ENCODE data around the gene SH3TC2.

The SH3TC2 gene

GRCh38 chr5:149027636-149028035 is 35.2 kb downstream of the SH3TC2 start:
- DNase-seq, result no peak

GRCh38 chr5:149024943-149025342 is 37.9 kb downstream of the SH3TC2 start:
- DNase-seq, result no peak

GRCh38 chr5:149024477-149024876 is 38.4 kb downstream of the SH3TC2 start:
- DNase-seq, result peak; percentile 57

GRCh38 chr5:149022200-149022599 is 40.7 kb downstream of the SH3TC2 start:
- DNase-seq, result no peak

DNA sequence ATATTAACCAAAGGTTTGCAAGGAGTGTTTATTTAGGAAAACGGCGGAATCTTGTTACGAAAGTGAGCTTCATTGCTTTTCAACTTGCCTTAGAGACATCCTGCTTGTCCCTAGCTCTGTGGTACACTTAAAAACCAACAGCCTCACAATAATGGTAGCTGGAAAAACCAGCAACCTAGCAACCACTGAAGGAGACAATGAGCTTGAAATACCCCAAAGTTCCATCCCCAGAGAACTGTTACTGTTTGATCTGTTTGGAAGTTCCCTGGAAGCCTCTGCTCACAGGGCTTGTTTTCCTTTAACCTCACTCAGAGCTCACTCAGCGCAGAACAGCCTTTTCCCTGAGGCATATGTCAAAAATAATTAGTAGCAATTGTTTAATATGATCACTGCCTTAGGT is 43.2 kb downstream of the SH3TC2 start:
- no peak for DNase-seq

GRCh38 chr5:149018909-149019443 is 43.9 kb downstream of the SH3TC2 start:
- DNase-seq, result peak; percentile 93

GRCh38 chr5:149017636-149018035 is 45.2 kb downstream of the SH3TC2 start:
- DNase-seq, result no peak

DNA sequence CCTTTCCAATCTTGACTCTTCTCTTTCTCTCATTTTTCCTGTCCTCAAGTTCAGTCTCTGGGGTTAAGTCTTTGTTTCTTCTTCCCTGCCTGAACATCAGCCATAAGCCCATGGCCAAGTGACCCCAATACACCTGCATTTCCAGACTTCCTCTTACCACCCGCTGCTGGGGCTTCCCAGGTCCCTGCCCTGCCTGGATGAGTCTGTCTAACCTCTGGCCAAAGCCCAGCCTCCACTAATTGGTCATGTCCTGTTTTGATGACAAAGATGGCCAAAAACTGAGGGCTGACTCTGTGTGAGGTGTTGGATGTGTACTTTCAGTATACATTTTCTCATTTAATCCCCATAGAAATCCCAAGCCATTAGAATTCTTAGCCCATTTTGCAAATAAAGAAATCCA is 47.3 kb downstream of the SH3TC2 start:
- no peak for DNase-seq

DNA sequence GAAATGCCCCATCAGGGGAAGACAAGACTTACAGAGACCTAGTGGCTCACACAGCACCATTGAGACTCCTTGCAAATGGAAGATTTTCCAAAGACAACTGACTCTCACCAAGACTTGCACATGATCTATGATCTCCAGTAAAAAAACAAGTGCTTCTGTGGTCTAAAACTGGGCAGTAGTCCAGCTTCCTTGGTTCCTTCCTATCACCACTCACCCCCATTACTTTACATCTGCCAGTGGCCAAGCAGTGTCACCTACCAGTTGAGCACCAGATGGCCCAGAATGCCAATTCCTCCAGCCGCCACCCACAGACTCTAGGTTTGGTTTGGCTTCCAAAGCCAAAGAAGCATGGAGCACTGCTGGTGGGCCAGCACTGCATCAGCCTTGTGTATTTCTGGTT is 47.7 kb downstream of the SH3TC2 start:
- peak; percentile 38 for DNase-seq

DNA sequence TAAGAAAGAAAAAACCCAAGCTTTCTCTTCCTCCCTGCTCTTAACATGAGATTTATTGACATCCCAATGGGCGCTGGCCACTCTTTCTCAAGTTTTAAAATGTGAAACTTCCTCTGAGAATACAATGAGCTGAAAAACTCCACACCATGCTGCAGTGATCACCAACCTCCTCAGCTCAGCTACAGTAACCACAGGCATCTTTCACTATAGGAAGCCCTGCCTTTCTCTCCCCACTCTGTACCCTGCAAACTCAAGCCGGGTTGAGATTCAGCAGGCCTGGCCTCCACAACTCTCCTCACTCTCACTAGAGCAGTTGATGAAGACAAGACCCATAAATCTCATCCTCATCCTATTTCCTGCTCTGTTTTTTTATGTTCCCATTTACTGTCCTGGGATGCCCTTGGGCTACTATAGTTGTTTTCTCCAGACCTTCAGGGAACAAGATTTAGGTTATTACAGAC is 48.3 kb downstream of the SH3TC2 start:
- no peak for DNase-seq

- DNase-seq, result no peak
Measured at GRCh38 chr5:149013796-149014195, 49.1 kb downstream of the SH3TC2 start.

DNA sequence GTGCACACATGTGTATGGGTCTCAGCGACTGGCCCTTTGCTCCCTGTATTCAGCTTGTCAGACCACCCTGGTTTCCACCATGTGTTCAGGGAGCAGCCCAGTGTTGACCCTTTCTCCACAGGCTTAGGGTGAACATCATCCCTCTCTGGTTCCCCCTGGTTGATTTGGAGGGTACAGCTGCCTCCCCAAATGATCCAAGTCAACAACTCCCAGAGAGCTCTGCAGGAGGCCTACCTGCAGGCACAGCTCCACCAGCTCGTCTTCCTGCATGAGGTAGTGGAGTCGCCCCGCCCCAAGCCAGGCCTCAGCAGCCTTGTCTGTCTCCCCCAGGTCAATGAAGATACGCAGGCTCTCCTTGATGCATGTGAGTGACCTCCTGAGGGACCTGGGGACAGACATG is 50.5 kb downstream of the SH3TC2 start:
- no peak for DNase-seq

GRCh38 chr5:149011728-149012127 is 51.1 kb downstream of the SH3TC2 start:
- no peak for DNase-seq

DNA sequence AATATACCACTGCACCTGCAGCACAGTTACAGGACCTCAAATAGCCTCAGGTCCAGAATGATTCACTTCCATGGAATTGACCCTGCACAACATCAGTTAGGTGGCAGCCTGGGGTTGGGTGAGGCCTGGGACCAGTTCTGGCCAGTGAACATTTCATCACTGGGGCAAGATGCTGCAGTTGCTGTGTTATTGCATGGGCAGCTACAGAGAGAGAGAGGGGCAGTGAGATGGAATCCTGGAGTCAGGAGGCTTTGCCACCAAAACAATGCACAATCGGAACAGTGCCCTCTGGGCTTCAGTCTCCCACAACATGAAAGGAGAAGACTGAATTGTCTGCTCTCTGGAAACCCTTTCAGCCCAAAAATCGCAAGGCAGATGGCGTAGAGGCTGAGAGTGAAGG is 51.8 kb downstream of the SH3TC2 start:
- DNase-seq, result no peak

GRCh38 chr5:149007174-149007573 is 55.7 kb downstream of the SH3TC2 start:
- peak; percentile 95 for DNase-seq

- no peak for DNase-seq
Measured at GRCh38 chr5:149006426-149006825, 56.4 kb downstream of the SH3TC2 start.

DNA sequence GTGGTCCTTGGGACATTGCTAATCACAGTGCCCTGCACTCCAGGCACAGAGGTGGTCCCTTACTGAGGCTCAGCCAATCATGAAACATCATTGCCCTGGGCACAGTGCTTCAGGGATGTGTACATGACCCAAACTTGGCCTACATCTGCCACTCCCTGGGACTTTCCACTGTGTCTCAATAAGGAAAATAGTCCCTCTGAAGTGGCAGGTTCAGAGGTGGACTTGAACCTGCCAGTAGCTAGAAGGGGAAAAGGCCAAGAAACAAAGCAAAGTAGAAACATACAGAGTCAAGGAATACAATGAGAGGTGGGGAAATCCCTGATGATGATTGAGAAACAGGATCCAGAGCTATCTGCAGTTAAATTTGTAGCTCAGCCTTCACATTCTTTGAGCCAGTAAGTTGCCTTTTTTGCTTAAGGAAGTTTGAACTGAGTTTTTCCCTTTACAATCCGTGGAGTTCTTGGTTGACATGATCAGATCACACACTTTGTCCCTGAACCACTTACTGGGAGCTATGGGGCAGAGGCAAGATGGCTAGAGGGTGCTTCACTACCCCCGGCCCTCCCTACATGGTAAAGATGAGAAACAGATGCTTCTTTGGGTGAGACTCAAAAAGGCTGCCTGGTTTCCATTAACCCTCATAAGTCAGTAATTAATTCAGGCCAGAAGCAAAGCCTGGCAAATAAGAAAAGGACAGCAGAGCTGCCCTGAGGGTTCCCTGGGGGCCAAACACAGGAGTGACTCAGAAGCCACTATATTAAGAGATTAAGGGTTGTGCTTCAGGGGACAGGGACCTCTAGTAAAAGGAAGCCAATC is 57.6 kb downstream of the SH3TC2 start:
- peak; percentile 82 for DNase-seq

GRCh38 chr5:149004559-149004958 is 58.3 kb downstream of the SH3TC2 start:
- no peak for DNase-seq

DNA sequence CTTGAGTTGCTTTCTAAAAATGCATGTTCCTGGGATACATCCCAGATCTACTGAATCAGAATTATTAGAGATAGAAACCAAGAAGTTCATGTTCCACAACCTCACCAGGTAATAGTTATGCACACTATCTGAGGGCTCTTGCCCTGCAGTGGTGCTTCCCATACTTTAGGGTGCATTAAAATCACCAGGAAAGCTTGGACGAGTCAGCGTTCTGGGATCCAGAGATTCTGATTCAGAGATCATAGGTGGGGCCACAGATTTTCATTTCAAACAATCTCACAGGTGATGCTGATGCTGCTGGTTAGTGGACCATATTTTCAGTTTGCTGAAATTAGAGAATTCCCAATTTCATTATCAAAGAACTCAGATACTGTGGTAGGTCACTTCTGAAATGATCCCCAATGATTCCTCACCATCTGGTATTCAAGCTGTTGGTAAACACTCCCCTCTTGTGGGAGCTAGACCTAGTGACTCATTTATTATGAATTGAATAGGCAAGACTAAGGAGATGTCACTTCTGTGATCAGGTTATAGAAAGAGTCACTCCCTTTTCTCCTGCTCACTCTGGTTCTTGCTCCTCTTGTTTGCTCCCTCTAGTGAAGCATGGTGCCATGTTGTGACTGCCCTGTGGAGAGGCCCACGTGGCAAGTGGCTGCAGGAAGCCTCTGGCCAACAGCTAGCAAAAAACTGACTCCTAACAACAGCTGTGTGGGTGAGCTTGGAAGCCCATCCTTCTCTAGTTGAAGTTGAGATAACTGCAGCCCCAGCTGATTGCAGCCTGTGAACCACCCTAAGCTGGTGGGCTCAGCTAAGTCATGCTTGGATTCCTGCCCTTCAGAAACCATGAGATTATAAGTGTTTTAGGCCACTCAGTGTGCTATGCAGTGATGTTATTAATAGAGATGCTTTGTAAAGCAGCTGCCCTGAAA is 59.8 kb downstream of the SH3TC2 start:
- peak; percentile 69 for DNase-seq

GRCh38 chr5:149002053-149002452 is 60.8 kb downstream of the SH3TC2 start:
- DNase-seq, result peak; percentile 99

- DNase-seq, result no peak
Measured at GRCh38 chr5:149001162-149001561, 61.7 kb downstream of the SH3TC2 start.

DNA sequence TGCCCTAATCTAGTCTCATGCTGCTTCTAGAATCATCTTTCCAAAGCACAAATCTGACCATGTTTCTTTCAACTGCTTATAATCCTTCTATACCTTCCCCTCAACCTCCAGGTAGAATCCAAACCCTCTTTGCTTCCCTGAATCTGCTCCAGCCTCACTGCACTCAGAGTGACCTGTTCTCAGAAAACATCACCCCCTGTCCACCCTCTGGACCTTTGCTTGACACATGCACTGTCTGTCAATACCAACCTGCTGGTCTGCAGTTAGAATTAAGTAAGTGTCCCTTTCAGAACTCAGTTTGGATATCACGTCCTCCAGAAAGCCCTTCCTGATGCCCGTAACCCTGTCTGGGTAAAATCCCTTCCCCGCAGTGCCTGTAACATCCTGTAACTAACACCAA is 63.1 kb downstream of the SH3TC2 start:
- no peak for DNase-seq

DNA sequence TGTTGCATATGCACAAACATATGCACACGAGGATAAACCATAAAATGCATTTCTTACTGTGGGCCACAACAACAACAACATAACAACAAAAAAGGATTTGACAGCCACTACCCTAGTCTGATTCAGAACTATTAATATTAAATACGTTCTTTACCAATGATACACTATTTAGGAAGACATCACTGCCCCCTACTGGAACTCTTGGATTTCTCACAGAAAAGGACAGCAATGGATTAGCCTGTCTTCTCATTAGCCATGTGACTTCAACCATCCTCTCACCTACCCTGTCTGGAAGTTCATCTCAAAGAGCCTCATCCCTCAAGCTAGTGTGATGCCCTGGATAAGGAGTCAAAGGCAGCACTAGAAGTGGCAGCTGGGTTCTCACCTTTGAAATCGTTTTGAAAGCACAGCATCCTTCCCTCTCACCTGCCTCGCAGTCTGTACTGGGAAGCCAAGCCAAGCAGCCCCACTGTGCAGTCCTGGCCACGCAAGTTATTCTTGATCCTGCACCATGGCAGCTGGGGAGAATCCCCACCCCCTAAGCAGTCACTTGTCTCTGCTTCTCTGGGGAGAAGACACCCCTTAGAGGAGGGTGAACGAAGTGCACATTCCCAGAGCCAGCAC is 64.6 kb downstream of the SH3TC2 start:
- peak; percentile 65 for DNase-seq
